T-helper 17 cell (primary cell): ENCODE results near the gene PHLPP2. TPM values are rescaled to one million over a fixed set of nuclear protein-coding genes. Genes with fewer than 3 reads are reported as not detected.

ENCODE experiments used
- ATAC-seq: fragments of 150-1000 bp; cut with Tn5 transposase; 2 replicates; pipeline ENCODE4 v1.10.0; 2021; ENCODE audit warnings: mild to moderate bottlenecking, moderate library complexity
- DNase-seq, 3 donors: peaks; one replicate each; pipeline versions ENCODE4 v3.0.0 to v3.0.0-alpha.2; 2020 to 2021
- H3K9me3 ChIP-seq: one replicate; pipeline ENCODE4 v1.7.0; 2013; ENCODE audit warnings: low read length, mild to moderate bottlenecking; ENCODE audit not compliant: control insufficient read depth, poor library complexity, severe bottlenecking
- H3K27ac Mint-ChIP-seq: one replicate; pipeline ENCODE4 v1.8.0; 2022; ENCODE audit warnings: mild to moderate bottlenecking, moderate library complexity, mixed read lengths
- H3K27me3 Mint-ChIP-seq: one replicate; pipeline ENCODE4 v1.8.0; 2022; ENCODE audit warnings: mixed read lengths
- H3K36me3 Mint-ChIP-seq: one replicate; pipeline ENCODE4 v1.8.0; 2022; ENCODE audit warnings: low read depth, mixed read lengths
- H3K4me1 Mint-ChIP-seq: one replicate; pipeline ENCODE4 v1.8.0; 2022; ENCODE audit warnings: mild to moderate bottlenecking, mixed read lengths
- H3K4me3 Mint-ChIP-seq: one replicate; pipeline ENCODE4 v1.8.0; 2022; ENCODE audit warnings: mild to moderate bottlenecking, moderate library complexity, mixed read lengths
- total RNA-seq, 4 donors: library from RNA in 2 of 4; stranded (reverse) in 2 of 4; gene quantifications; one replicate each; pipeline ENCODE4 v1.2.3 and lab custom pipeline; 2022 to 2026

Gene PHLPP2
- total RNA-seq, 2 donors from 2014 or later, result 9.3 to 10.2 TPM

- Mint-ChIP-seq H3K4me3 (no peak overlapping the region), H3K4me1 (no peaks in the 10 kb centered on the region), H3K27ac (no peak overlapping the region), H3K36me3 (peaks cover 7% of the 10 kb centered on the region), H3K27me3 (no peaks in the 10 kb centered on the region)
- no peak for DNase-seq
- no peak for ATAC-seq
- no peaks in the 10 kb centered on the region for H3K9me3 ChIP-seq
Observed at GRCh38 chr16:71734511-71734910, 10.0 kb upstream of the PHLPP2 start.

- Mint-ChIP-seq H3K36me3 (peaks cover 7% of the 10 kb centered on the region), H3K27ac (no peak overlapping the region), H3K27me3 (no peaks in the 10 kb centered on the region)
Observed at GRCh38 chr16:71732587-71732986, 8.1 kb upstream of the PHLPP2 start.

DNA sequence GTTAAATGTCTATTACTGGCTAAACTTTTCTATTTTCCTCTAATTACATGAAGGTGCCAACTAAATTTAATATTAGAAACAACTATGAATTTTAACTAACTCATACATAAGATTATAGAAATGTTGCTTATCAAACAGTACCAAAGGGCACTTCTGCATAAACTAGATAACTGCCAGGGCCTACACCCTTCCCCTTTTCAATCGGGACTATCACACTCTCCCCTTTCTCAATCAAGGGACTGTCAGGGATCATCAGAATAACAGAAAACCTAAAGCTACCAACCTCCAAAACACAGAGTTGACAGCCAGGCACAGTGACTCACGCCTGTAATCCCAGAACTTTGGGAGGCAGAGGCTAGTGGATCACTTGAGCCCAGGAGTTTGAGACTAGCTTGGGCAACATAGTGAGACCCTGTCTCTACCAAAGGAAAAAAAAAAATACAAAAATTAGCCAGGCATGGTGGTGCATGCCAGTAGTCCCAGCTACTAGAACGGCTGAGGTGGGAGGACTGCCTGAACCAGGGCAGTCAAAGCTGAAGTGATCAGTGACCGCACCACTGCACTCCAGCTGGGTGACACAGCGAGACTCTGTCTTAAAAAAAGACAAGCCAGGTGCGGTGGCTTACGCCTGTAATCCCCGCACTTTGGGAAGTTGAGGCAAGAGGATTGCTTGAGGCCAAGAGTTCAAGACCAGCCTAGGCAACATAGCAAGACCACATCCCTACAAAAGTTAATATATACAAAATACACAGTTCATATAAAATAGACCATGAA, 3.2 kb upstream of the PHLPP2 start:
- Mint-ChIP-seq H3K4me1 (peaks cover 9% of the 10 kb centered on the region), H3K36me3 (peaks cover 3% of the 10 kb centered on the region), H3K4me3 (no peak overlapping the region), H3K27me3 (no peaks in the 10 kb centered on the region), H3K27ac (no peak overlapping the region)
- no peak for ATAC-seq
- no peak for DNase-seq
- H3K9me3 ChIP-seq, result no peaks in the 10 kb centered on the region

More at GRCh38 chr16:71732587-71732986, 8.1 kb upstream of the PHLPP2 start:
- no peak for ATAC-seq
- DNase-seq, result no peak
- no peaks in the 10 kb centered on the region for H3K4me1 Mint-ChIP-seq
- no peaks in the 10 kb centered on the region for H3K9me3 ChIP-seq
- no peak overlapping the region for H3K4me3 Mint-ChIP-seq

- peaks cover 3% of the 10 kb centered on the region for H3K36me3 Mint-ChIP-seq
- no peak overlapping the region for H3K27ac Mint-ChIP-seq
- no peaks in the 10 kb centered on the region for H3K9me3 ChIP-seq
Observed at GRCh38 chr16:71726476-71727315, 2.2 kb upstream of the PHLPP2 start.

GRCh38 chr16:71723537-71724319, 773 bp downstream of the PHLPP2 start:
- H3K4me3 Mint-ChIP-seq, result peak overlapping the region; percentile 87
- H3K27me3 Mint-ChIP-seq, result no peaks in the 10 kb centered on the region
- H3K36me3 Mint-ChIP-seq, result no peaks in the 10 kb centered on the region
- H3K27ac Mint-ChIP-seq, result peak overlapping the region; percentile 41
- peak; percentile 71 to 84 (median 78) for DNase-seq
- peaks cover 11% of the 10 kb centered on the region for H3K4me1 Mint-ChIP-seq
- no peaks in the 10 kb centered on the region for H3K9me3 ChIP-seq
- peak; percentile 84 for ATAC-seq

More at GRCh38 chr16:71726476-71727315, 2.2 kb upstream of the PHLPP2 start:
- Mint-ChIP-seq H3K27me3 (no peaks in the 10 kb centered on the region), H3K4me3 (no peak overlapping the region), H3K4me1 (peaks cover 11% of the 10 kb centered on the region)
- DNase-seq (no peak), ATAC-seq (no peak)

- H3K27me3 Mint-ChIP-seq, result no peaks in the 10 kb centered on the region
- H3K4me3 Mint-ChIP-seq, result peak overlapping the region; percentile 98
- peak; percentile 49 for ATAC-seq
- H3K9me3 ChIP-seq, result no peaks in the 10 kb centered on the region
- H3K4me1 Mint-ChIP-seq, result peaks cover 11% of the 10 kb centered on the region
- peak overlapping the region; percentile 88 for H3K27ac Mint-ChIP-seq
- H3K36me3 Mint-ChIP-seq, result no peaks in the 10 kb centered on the region
- peak; percentile 20 to 63 (median 63) for DNase-seq
Observed at GRCh38 chr16:71722801-71723536, 1.5 kb downstream of the PHLPP2 start.

GRCh38 chr16:71721066-71721740, 3.3 kb downstream of the PHLPP2 start:
- H3K27ac Mint-ChIP-seq, result no peak overlapping the region
- peak overlapping the region; percentile 56 for H3K4me3 Mint-ChIP-seq
- ATAC-seq (no peak), DNase-seq (no peak)
- peaks cover 2% of the 10 kb centered on the region for H3K36me3 Mint-ChIP-seq
- no peaks in the 10 kb centered on the region for H3K9me3 ChIP-seq
- peaks cover 18% of the 10 kb centered on the region for H3K4me1 Mint-ChIP-seq
- no peaks in the 10 kb centered on the region for H3K27me3 Mint-ChIP-seq

DNA sequence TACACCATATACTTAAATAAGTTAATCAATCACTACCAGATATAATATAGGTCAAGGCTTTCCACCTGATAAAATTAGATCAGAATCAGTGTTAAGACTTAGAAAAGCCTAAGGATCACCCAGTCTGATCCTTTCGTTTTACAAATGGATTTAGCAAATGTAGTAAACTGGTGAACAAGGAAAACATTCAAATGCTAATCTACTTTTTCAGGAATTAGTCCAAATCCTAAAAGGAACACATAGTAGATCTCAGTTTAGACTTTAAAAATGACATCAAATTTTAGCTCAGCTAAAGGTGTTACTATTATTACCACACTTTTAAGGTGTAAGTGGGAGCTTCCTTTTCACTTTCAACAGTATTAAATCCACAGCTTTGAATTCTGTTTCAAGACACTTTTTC, 12.0 kb downstream of the PHLPP2 start:
- no peaks in the 10 kb centered on the region for H3K9me3 ChIP-seq
- ATAC-seq (no peak), DNase-seq (no peak)
- Mint-ChIP-seq H3K27ac (no peak overlapping the region), H3K4me3 (no peak overlapping the region), H3K4me1 (peaks cover 14% of the 10 kb centered on the region), H3K27me3 (no peaks in the 10 kb centered on the region), H3K36me3 (peaks cover 5% of the 10 kb centered on the region)

DNA sequence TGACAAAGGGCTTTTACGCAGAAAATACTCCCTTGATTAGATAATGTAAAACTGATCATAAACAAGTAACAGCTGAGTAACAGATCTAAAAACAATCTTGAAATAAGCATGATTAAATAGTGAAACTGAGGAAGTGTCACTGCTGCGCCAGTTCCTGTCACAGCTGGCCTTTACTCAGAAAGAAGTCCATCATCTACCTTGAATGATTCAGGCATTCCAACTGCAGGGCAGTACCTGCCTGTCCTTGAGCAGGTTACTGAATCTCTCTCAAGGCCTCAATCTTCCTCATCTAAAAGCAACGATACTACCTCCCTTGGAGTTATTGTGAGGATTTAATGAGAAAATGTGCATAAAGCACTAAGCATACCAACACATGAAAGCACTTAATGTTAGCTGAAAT, 12.7 kb downstream of the PHLPP2 start:
- Mint-ChIP-seq H3K4me1 (peaks cover 13% of the 10 kb centered on the region), H3K27ac (no peak overlapping the region), H3K27me3 (no peaks in the 10 kb centered on the region), H3K36me3 (peaks cover 5% of the 10 kb centered on the region), H3K4me3 (no peak overlapping the region)
- no peaks in the 10 kb centered on the region for H3K9me3 ChIP-seq
- ATAC-seq (no peak), DNase-seq (no peak)

DNA sequence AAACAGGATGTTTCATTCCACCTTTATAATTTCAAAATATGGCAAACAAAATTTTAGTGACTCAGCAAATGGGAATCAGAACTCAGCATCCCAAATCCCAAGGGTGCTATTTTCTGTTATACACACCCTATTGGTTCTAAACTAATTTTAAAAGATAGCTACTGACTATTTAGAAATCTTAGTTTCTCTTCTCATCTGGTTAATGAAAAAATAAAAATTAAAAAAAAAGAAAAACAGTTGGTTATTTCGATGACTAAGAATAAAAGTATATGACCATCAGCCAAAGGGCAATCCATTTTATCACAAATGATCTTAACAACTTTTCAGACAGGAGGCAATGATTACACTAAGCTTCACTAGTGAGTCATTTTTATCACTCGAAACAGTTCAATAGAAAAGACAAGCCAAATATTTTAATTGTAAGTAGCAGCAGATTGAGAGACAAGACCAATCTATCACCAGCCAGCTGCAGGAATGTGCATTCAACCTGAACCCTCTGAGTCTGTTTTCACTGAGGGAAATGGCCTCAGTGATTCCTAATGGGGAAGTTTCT, 15.2 kb downstream of the PHLPP2 start:
- ATAC-seq (no peak), DNase-seq (no peak)
- H3K4me3 Mint-ChIP-seq, result no peak overlapping the region
- no peak overlapping the region for H3K27ac Mint-ChIP-seq
- no peaks in the 10 kb centered on the region for H3K36me3 Mint-ChIP-seq
- H3K9me3 ChIP-seq, result no peaks in the 10 kb centered on the region
- no peaks in the 10 kb centered on the region for H3K27me3 Mint-ChIP-seq
- H3K4me1 Mint-ChIP-seq, result peaks cover 8% of the 10 kb centered on the region

DNA sequence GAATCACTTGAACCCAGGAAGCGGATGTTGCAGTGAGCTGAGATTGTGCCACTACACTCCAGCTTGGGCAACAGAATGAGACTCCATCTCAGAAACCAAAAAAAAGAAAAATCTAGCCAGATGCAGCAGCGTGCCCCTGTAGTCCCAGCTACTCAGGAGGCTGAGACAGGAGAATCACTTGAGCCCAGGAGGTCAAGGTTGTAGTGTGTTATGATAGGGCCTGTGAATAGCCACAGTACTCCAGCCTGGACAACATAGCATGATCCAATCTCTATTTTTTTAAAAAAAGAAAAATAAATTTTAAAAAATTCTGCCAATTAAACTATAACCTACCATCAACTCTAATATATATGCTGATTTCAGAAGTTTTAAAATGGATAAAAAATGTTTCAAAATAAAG, 15.8 kb downstream of the PHLPP2 start:
- H3K9me3 ChIP-seq, result no peaks in the 10 kb centered on the region
- H3K36me3 Mint-ChIP-seq, result no peaks in the 10 kb centered on the region
- ATAC-seq (no peak), DNase-seq (no peak)
- no peaks in the 10 kb centered on the region for H3K27me3 Mint-ChIP-seq
- peaks cover 8% of the 10 kb centered on the region for H3K4me1 Mint-ChIP-seq
- no peak overlapping the region for H3K4me3 Mint-ChIP-seq
- no peak overlapping the region for H3K27ac Mint-ChIP-seq

DNA sequence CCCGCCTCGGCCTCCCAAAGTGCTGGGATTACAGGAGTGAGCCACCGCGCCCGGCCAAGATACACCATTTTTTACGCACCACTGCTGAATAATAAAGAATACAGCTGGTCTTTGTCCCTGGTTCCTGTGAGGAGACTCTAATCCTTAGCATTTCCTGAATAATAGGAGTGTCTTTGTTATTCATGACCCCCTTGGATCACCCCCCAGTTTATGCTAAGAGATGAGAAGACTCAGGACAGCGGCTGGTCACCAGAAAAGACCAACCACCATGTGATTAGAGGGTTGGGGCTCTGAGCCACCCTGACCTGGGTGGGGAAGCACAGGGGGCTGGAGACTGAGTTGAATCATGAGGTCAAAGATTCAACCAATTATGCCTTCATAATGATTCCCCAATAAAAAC, 17.3 kb downstream of the PHLPP2 start:
- H3K9me3 ChIP-seq, result no peaks in the 10 kb centered on the region
- H3K27ac Mint-ChIP-seq, result no peak overlapping the region
- no peak for ATAC-seq
- no peak for DNase-seq
- no peak overlapping the region for H3K4me3 Mint-ChIP-seq
- H3K36me3 Mint-ChIP-seq, result no peaks in the 10 kb centered on the region
- H3K27me3 Mint-ChIP-seq, result no peaks in the 10 kb centered on the region
- H3K4me1 Mint-ChIP-seq, result peaks cover 8% of the 10 kb centered on the region
